ENCODE data around the gene NCS1. TPM values are rescaled to one million over a fixed set of nuclear protein-coding genes. Genes with fewer than 3 reads are reported as not detected.

Gene NCS1
- total RNA-seq, 1 donor from 2014 or later = 50.0 TPM

DNA sequence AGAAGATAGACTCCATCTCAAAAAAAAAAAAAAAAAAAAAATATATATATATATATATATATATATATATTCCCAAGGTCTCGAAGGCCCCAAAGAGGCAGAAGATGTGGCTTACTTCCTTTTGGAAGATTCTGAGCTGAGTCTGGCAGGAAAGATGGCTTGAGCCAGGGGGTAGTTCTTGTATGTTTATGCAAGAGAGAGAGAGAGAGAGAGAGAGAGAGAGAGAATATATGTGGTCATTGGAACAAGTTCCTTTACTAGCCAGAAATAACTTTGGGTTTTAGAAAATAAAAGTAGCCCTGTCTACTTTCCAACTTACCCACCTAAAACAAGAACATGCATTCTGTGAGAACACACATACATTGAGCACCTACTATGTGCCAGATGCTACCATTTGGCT, 17.6 kb downstream of the NCS1 start:
- TF ChIP-seq, protein P1, sequence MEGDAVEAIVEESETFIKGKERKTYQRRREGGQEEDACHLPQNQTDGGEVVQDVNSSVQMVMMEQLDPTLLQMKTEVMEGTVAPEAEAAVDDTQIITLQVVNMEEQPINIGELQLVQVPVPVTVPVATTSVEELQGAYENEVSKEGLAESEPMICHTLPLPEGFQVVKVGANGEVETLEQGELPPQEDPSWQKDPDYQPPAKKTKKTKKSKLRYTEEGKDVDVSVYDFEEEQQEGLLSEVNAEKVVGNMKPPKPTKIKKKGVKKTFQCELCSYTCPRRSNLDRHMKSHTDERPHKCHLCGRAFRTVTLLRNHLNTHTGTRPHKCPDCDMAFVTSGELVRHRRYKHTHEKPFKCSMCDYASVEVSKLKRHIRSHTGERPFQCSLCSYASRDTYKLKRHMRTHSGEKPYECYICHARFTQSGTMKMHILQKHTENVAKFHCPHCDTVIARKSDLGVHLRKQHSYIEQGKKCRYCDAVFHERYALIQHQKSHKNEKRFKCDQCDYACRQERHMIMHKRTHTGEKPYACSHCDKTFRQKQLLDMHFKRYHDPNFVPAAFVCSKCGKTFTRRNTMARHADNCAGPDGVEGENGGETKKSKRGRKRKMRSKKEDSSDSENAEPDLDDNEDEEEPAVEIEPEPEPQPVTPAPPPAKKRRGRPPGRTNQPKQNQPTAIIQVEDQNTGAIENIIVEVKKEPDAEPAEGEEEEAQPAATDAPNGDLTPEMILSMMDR (IDR thresholded peaks at IDR 0.05) = no peak
- H3K4me1 Mint-ChIP-seq (ENCODE audit: low read depth) = peaks cover 60% of the 10 kb centered on the region
- H3K9me3 Mint-ChIP-seq (ENCODE audit: low read depth) = no peaks in the 10 kb centered on the region
- H3K27ac Mint-ChIP-seq (ENCODE audit: unreplicated experiment) = peak overlapping the region; percentile 84
- no peaks in the 10 kb centered on the region for H3K27me3 Mint-ChIP-seq (ENCODE audit: low read depth)
- DNase-seq (ENCODE audit: low spot score) = no peak
- H3K4me3 Mint-ChIP-seq (ENCODE audit: unreplicated experiment) = no peak overlapping the region
- no peaks in the 10 kb centered on the region for H3K36me3 Mint-ChIP-seq (ENCODE audit: low read depth)

DNA sequence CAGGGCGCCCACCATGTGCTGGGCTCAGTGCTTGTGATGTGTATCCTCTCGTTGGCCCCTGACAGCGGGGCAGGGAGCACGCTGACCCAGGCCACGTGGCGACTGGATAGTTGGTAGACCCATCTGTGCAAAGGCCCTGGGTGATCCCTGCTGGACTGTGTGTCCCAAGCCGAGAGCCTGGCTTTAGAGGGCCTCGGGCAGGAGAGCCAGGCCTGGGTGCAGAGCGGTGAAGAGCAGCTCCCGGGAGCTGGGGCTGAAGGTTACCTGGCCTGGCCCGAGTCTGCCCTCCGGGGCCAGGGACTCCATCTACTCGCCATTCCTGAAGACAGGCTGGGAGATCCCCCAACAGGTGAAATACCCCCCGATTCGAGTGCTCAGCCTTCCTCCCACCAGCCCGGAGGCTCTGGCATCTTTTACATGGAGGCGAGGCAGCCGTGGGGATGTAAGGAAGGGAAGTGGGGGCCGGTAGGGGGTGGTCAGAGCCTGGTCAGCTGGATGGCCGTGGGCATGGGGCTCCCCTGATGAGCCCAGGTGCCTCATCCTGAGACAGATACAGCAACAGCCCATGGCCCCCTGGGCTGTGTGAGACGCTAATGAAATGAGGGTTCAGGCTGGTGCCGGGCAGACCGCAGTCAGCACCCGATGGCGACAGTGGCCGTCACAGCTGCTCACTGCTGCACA, 19.0 kb downstream of the NCS1 start:
- Mint-ChIP-seq H3K9me3 (ENCODE audit: low read depth) (no peaks in the 10 kb centered on the region), H3K4me3 (ENCODE audit: unreplicated experiment) (no peak overlapping the region), H3K36me3 (ENCODE audit: low read depth) (no peaks in the 10 kb centered on the region), H3K27ac (ENCODE audit: unreplicated experiment) (no peak overlapping the region), H3K27me3 (ENCODE audit: low read depth) (no peaks in the 10 kb centered on the region), H3K4me1 (ENCODE audit: low read depth) (peaks cover 46% of the 10 kb centered on the region)
- TF ChIP-seq, protein P1 (IDR thresholded peaks at IDR 0.05) = no peak
- DNase-seq (ENCODE audit: low spot score) = peak; percentile 69

DNA sequence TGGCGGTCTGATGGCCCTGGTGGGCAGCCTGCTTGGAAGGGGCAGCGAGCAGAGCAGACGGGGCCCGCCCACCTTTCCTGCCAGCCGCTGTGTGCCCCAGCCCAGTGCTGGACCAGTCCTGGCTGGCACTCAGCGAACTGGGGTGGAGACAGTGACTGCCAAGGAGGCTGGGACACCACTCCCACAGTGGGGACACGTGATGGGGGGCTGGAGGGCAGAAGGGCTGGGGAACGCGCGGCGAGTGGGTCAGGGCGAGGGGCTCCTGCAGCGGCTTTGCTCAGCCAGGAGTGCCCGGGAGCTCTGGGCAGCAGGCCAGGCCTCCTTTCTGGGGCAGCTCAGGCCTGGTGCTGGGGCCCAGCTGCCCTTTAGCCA, 19.5 kb downstream of the NCS1 start:
- Mint-ChIP-seq H3K9me3 (ENCODE audit: low read depth) (no peaks in the 10 kb centered on the region), H3K27ac (ENCODE audit: unreplicated experiment) (no peak overlapping the region)

DNA sequence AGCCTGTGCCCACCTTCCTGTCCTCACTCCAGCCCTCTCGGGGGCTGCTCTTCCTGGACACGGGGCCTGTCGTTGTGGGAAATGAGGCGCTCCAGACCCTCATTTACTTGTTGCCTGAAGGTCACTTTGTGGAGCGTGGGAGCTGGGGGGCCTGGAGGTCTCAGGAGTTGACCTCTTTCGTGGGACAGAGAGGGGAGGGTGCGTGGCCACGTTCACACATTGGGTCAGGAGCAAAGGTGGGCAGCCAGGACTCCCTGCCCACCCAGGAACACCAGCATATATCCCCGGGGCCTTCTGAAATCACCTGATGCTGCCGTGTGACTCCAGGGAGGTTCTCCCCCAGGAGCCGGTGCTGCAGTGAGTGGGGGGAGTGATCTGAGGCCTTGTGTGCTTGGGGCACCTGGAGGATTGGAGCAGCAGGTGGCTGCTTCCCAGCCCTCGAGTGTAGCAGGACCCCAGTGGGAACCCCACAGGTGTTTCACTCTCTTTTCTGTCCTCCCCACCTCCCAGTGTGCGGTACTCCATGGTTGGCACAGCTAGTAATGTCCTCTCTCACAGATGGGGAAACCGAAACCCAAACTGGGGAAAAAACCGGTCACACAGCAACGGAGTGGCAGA, 20.3 kb downstream of the NCS1 start:
- TF ChIP-seq, protein P1 (IDR thresholded peaks at IDR 0.05) = no peak
- peak; percentile 77 for DNase-seq (ENCODE audit: low spot score)
- Mint-ChIP-seq H3K9me3 (ENCODE audit: low read depth) (no peaks in the 10 kb centered on the region), H3K27me3 (ENCODE audit: low read depth) (no peaks in the 10 kb centered on the region), H3K4me3 (ENCODE audit: unreplicated experiment) (no peak overlapping the region), H3K27ac (ENCODE audit: unreplicated experiment) (no peak overlapping the region), H3K4me1 (ENCODE audit: low read depth) (peaks cover 40% of the 10 kb centered on the region), H3K36me3 (ENCODE audit: low read depth) (no peaks in the 10 kb centered on the region)

More for the DNA sequence above, 19.5 kb downstream of the NCS1 start:
- Mint-ChIP-seq H3K4me3 (ENCODE audit: unreplicated experiment) (no peak overlapping the region), H3K36me3 (ENCODE audit: low read depth) (no peaks in the 10 kb centered on the region), H3K27me3 (ENCODE audit: low read depth) (no peaks in the 10 kb centered on the region), H3K4me1 (ENCODE audit: low read depth) (peaks cover 44% of the 10 kb centered on the region)
- TF ChIP-seq, protein P1 (IDR thresholded peaks at IDR 0.05) = no peak
- peak; percentile 88 for DNase-seq (ENCODE audit: low spot score)

DNA sequence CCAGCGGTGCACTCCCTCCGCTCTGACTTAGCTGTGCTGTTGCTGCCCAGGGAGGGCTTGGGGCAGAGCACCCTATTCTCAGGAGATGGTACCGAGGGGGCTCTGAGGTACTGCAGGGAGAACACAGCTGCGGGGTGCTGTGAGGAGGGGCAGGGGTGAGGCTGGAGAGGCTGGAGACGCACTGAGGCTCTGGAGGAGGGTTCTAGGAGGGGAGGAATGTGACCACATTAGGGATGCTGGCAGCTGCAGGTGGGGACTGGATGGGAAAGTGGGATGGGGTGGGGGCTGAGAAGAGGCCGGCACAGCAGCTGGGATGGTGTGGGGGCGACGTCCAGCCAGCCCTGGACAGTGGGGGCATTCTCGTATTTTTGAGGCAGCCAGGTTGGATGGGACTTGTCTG, 20.9 kb downstream of the NCS1 start:
- DNase-seq (ENCODE audit: low spot score) = no peak
- Mint-ChIP-seq H3K4me3 (ENCODE audit: unreplicated experiment) (no peak overlapping the region), H3K36me3 (ENCODE audit: low read depth) (no peaks in the 10 kb centered on the region), H3K27me3 (ENCODE audit: low read depth) (no peaks in the 10 kb centered on the region), H3K4me1 (ENCODE audit: low read depth) (peaks cover 33% of the 10 kb centered on the region), H3K27ac (ENCODE audit: unreplicated experiment) (no peak overlapping the region), H3K9me3 (ENCODE audit: low read depth) (no peaks in the 10 kb centered on the region)
- TF ChIP-seq, protein P1 (IDR thresholded peaks at IDR 0.05) = no peak
